Subcutaneous adipose tissue (tissue), 4 donors: ENCODE results near the gene UBE2G2. TPM values are rescaled to one million over a fixed set of nuclear protein-coding genes. Genes with fewer than 3 reads are reported as not detected.

ENCODE experiments used
- CTCF ChIP-seq: fragments of 450-650 bp; IDR thresholded peaks from one replicate; pipeline ENCODE4 v1.5.1; 2016; ENCODE audit warnings: low read depth, mild to moderate bottlenecking, control low read depth, antibody characterized with exemption, moderate library complexity
- total RNA-seq, 4 donors: library from RNA; depleted of rRNA; stranded (reverse); fragments of >200 nt; gene quantifications; one replicate each; pipeline ENCODE4 v1.1.0, GENCODE V29; 2016

UBE2G2 gene
- total RNA-seq, 4 donors from 2014 or later: 64.4 to 144 (median 100) TPM

GRCh38 chr21:44791246-44791645 lies 10.4 kb downstream of the UBE2G2 start:
- TF ChIP-seq CTCF: no peak

DNA sequence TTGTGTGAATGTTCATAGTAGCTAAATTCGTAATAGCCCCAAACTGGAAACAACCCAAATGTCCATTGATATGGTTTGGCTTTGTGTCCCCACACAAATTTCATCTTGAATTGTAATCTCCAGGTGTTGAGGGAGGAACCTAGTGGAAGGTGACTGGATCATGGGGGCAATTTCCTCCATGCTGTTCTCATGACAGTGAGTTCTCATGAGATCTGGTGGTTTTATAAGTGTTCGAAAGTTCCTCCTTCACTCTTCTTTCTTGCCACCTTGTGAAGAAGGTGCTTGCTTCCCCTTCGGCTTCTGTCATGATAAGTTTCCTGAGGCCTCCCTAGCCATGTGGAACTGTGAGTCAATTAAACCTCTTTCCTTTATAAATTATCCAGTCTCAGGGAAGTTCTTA lies 11.3 kb downstream of the UBE2G2 start:
- no peak for TF ChIP-seq CTCF

GRCh38 chr21:44789880-44790279 lies 11.7 kb downstream of the UBE2G2 start:
- TF ChIP-seq CTCF: no peak

DNA sequence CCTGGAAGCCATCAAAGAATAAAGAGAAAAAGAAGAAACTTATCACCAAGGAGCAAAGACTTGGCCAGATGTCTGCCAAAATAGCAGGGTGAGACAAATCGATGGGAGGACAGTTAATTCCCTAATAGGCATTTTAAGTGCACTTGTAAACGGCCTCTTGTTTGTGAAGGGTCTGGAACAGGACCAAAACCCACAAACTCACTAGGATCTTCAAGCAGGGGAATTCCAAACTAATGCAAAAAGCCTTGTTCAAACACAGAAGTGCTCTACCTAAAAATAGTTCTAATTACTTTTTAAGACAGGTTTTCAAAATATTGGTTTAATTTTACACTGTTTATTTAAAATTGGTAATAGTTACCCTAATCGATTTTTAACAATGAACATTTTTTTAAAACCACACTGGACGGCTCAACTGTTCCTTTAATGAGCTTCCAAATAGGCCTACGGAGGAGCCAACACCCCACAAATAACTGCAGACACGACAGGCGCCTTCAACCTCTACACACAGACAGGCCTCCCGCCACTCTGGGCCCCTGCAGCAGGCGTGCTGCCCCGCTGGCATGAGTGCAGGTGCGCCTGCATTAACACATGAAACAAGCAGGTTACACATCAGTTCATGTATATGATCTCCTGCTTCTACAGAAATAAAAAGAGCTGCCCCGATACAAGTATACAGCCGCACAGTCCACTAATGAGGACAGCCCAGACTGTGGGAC lies 15.8 kb downstream of the UBE2G2 start:
- TF ChIP-seq CTCF: no peak

DNA sequence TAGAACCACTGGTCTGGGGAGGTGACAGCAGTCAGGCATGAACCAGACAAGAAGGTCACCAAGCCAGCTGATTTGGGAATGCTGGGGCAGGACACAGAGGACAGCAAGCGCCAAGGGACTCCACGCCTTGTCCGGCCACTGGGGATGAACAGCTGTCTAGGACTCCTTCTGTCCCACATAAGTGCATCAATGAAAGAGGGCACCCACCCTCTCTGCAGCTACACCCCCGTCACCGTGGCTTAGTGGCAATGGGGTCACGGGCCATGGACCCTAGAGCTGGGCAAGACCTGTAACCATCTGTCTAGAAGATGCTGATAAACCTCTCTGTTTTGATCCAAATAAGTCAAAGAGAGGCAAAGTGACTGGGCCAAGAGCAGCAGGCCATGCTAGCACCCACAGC lies 16.8 kb downstream of the UBE2G2 start:
- TF ChIP-seq CTCF: no peak

DNA sequence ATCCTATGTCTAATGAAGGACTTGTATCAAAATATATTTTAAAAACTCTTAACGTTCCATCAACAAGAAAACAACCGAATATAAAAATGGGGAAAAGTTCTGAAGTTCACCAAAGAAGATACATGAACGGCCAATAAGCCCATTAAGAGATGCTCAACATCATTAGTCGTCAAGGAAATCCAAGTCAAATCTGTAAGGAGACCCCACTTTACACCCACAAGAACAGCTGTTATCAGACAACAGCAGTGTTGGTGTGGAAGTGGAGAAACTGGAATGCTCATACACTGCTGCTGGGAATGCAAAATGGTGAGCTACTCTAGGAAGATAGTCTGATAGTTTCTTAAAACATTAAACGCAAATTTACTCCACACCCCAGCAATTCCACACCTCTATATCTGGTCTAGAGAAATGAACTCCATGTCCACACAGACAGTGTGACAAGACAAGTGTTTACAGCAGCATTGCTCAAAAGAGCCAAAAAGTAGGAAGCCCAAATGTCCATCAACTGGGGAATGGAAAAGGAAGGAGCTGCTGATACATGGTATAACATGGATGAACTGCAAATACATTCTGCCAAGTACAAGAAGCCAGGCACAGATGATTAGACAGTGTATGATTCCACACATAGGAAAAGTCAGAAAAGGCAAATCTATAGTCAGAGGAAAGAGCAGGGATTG lies 18.5 kb downstream of the UBE2G2 start:
- no peak for TF ChIP-seq CTCF

DNA sequence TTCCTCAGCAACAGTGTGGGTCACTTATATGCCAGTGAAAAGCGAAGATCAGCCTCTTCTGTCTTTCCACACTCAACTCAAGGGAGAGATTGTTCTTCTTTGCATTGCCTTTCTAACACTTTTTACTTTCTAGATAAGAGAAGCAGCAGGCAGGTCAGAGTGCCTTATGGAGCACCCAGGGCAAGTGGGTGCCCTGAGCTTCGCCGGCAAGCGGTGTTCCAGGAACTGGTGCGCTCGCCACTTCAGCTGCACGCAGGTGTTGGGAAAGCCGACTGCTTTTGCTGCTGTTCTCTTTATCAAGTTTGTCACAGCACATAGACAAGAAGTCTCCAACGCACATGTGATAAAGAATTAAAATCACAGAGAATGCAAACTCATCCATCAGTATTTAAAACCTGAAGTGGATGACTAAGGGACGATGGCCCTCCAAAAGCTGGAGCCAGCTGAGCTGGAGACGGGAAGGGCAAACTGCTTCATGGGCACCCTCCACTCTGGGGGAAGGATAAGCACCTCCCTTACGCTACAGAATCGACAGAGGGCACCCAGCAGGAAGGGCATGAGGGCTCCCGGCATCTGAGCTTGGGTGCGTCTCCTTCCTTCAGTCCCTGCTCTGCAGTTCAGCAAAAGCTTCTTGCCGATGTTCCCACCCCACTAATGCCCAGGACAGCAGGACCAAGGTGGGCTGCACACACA lies 20.7 kb downstream of the UBE2G2 start:
- no peak for TF ChIP-seq CTCF
